H1 (cell line): ENCODE results near the gene ALG2. TPM values are rescaled to one million over a fixed set of nuclear protein-coding genes. Genes with fewer than 3 reads are reported as not detected.

Experiments
- CTCF ChIA-PET: fragments of 300-600 bp; sonication (Branson Sonifier 250); formaldehyde crosslinking; loops from one replicate; lab custom pipeline; 2021; ENCODE audit not compliant: partially characterized antibody; lab: Charles Lee
- POLR2A ChIA-PET: fragments of 300-600 bp; sonication (Branson Sonifier 250); formaldehyde crosslinking; loops from one replicate; lab custom pipeline; 2021; ENCODE audit warnings: inconsistent platforms; ENCODE audit not compliant: partially characterized antibody; lab: Charles Lee
- DNase-seq, 2 experiments: peaks; one replicate each; pipeline versions ENCODE4 v3.0.0 to v3.0.0-alpha.2; 2010 to 2022; ENCODE audit warnings: low spot score in 2 of 2, low read depth in 1 of 2, mixed read lengths in 1 of 2
- FAIRE-seq: peaks from 2 replicates; lab custom pipeline; 2011; peaks lifted over from hg19 to GRCh38; lab: Jason Lieb, UNC
- H2AFZ ChIP-seq: 2 replicates; pipeline ENCODE4 v1.8.1; 2012; ENCODE audit warnings: low read length, inconsistent platforms
- H2AK5ac ChIP-seq: 2 replicates; pipeline ENCODE4 v1.6.1; 2013; ENCODE audit warnings: low read depth, low read length
- H2BK120ac ChIP-seq: replicated peaks from 2 replicates; pipeline ENCODE3; 2013; ENCODE audit warnings: low read depth, low read length, inconsistent platforms
- H2BK12ac ChIP-seq: 2 replicates; pipeline ENCODE4 v1.6.1; 2013; ENCODE audit warnings: low read depth, low read length
- H2BK15ac ChIP-seq: 2 replicates; pipeline ENCODE4 v1.6.1; 2013; ENCODE audit warnings: low read length
- H2BK20ac ChIP-seq: 2 replicates; pipeline ENCODE4 v1.6.1; 2013; ENCODE audit warnings: low read length
- H2BK5ac ChIP-seq: 2 replicates; pipeline ENCODE4 v1.6.1; 2013; ENCODE audit warnings: low read depth, low read length
- H3K14ac ChIP-seq: 2 replicates; pipeline ENCODE4 v1.6.1; 2013; ENCODE audit warnings: inconsistent platforms; ENCODE audit not compliant: insufficient read length
- H3K18ac ChIP-seq: 2 replicates; pipeline ENCODE4 v1.6.1; 2013; ENCODE audit warnings: low read length; ENCODE audit errors: extremely low read depth
- H3K23ac ChIP-seq: 2 replicates; pipeline ENCODE4 v1.6.1; 2013; ENCODE audit warnings: inconsistent platforms; ENCODE audit not compliant: insufficient read length
- H3K23me2 ChIP-seq: 2 replicates; pipeline ENCODE4 v1.6.1; 2013; ENCODE audit warnings: low read depth, low read length
- H3K27ac ChIP-seq: 2 replicates; pipeline ENCODE4 v1.6.1; 2011; ENCODE audit warnings: low read depth, low read length, inconsistent platforms
- H3K27me3 ChIP-seq, 4 experiments: replicated peaks in 1 of 4; 1 replicate in 1 of 4; 2 replicates in 3 of 4; pipeline versions ENCODE4 v1.6.1 to v1.8.1; 2011 to 2013; ENCODE audit warnings: low read length in 3 of 4, mild to moderate bottlenecking in 3 of 4, inconsistent platforms in 2 of 4, mixed read lengths in 2 of 4, moderate library complexity in 1 of 4; ENCODE audit not compliant: control insufficient read depth in 3 of 4, insufficient read depth in 3 of 4; ENCODE audit errors: extremely low read depth in 1 of 4
- H3K36me3 ChIP-seq, 4 experiments: 2 replicates each; pipeline versions ENCODE4 v1.6.1 to v1.8.1; 2011 to 2013; ENCODE audit warnings: mild to moderate bottlenecking in 4 of 4, low read length in 3 of 4, moderate library complexity in 2 of 4, control low read depth in 1 of 4, inconsistent platforms in 1 of 4; ENCODE audit not compliant: insufficient read depth in 4 of 4, control insufficient read depth in 2 of 4
- H3K4ac ChIP-seq: replicated peaks from 2 replicates; pipeline ENCODE3; 2013; ENCODE audit warnings: low read length, low read depth, mixed read lengths, inconsistent platforms; ENCODE audit not compliant: insufficient read length
- H3K4me1 ChIP-seq, 4 experiments: replicated peaks in 1 of 4; 1 replicate in 1 of 4; 2 replicates in 3 of 4; pipeline versions ENCODE4 v1.6.1 to v1.8.1; 2011 to 2013; ENCODE audit warnings: low read length in 3 of 4, inconsistent platforms in 2 of 4, mixed read lengths in 1 of 4; ENCODE audit not compliant: insufficient read depth in 4 of 4, control insufficient read depth in 3 of 4
- H3K4me2 ChIP-seq, 2 experiments: 2 replicates each; pipeline versions ENCODE4 v1.6.1 to v1.8.1; 2011 to 2013; ENCODE audit warnings: low read depth in 2 of 2, low read length in 2 of 2, control low read depth in 1 of 2, inconsistent platforms in 1 of 2, mild to moderate bottlenecking in 1 of 2; ENCODE audit not compliant: insufficient read depth in 1 of 2
- H3K4me3 ChIP-seq, 4 experiments: fragments of 200-600, 300-600 bp in 1 of 4; sonication (generic), shearing (Covaris generic), sonication (Bioruptor Twin) in 1 of 4; 2 replicates each; pipeline versions ENCODE4 v1.5.1 to v1.8.1; 2011 to 2016; ENCODE audit warnings: low read length in 4 of 4, low read depth in 3 of 4, control low read depth in 2 of 4, inconsistent platforms in 2 of 4, mild to moderate bottlenecking in 2 of 4, mixed read lengths in 1 of 4, moderate library complexity in 1 of 4; ENCODE audit not compliant: insufficient read depth in 2 of 4; ENCODE audit errors: extremely low read depth in 1 of 4
- H3K56ac ChIP-seq: replicated peaks from 2 replicates; pipeline ENCODE3; 2013; ENCODE audit warnings: low read depth, mild to moderate bottlenecking, mixed read lengths, low read length, inconsistent platforms; ENCODE audit not compliant: insufficient read length
- H3K79me1 ChIP-seq: 2 replicates; pipeline ENCODE4 v1.6.1; 2013; ENCODE audit warnings: low read depth, low read length, control low read depth
- H3K79me2 ChIP-seq, 2 experiments: 2 replicates each; pipeline versions ENCODE4 v1.6.1 to v1.8.1; 2012 to 2013; ENCODE audit warnings: low read length in 2 of 2, mild to moderate bottlenecking in 2 of 2, inconsistent platforms in 1 of 2; ENCODE audit not compliant: insufficient read depth in 2 of 2, control insufficient read depth in 1 of 2
- H3K9ac ChIP-seq, 4 experiments: replicated peaks in 1 of 4; 1 replicate in 1 of 4; 2 replicates in 3 of 4; pipeline versions ENCODE4 v1.6.1 to v1.8.1; 2011 to 2013; ENCODE audit warnings: low read depth in 3 of 4, low read length in 3 of 4, control low read depth in 2 of 4, mild to moderate bottlenecking in 2 of 4, moderate library complexity in 2 of 4, inconsistent platforms in 1 of 4; ENCODE audit errors: extremely low read depth in 1 of 4
- H3K9me3 ChIP-seq, 2 experiments: 2 replicates each; pipeline versions ENCODE4 v1.6.1 to v1.8.1; 2012 to 2013; ENCODE audit warnings: mild to moderate bottlenecking in 2 of 2, moderate library complexity in 2 of 2, control low read depth in 1 of 2, inconsistent platforms in 1 of 2, low read depth in 1 of 2, low read length in 1 of 2, mixed read lengths in 1 of 2; ENCODE audit not compliant: insufficient read depth in 2 of 2
- H4K20me1 ChIP-seq, 2 experiments: replicated peaks in 1 of 2; 2 replicates each; pipeline versions ENCODE3 to v1.8.1; 2011 to 2013; ENCODE audit warnings: inconsistent platforms in 2 of 2, low read length in 2 of 2, mild to moderate bottlenecking in 1 of 2; ENCODE audit not compliant: insufficient read depth in 2 of 2, control insufficient read depth in 1 of 2
- H4K5ac ChIP-seq: 2 replicates; pipeline ENCODE4 v1.6.1; 2013; ENCODE audit warnings: low read length, low read depth, mixed read lengths, inconsistent platforms; ENCODE audit not compliant: insufficient read length
- H4K8ac ChIP-seq: 2 replicates; pipeline ENCODE4 v1.8.0; 2013; ENCODE audit warnings: mild to moderate bottlenecking, moderate library complexity, low read length, inconsistent platforms; ENCODE audit not compliant: insufficient read depth; ENCODE audit errors: extremely low read depth
- H4K91ac ChIP-seq: replicated peaks from 2 replicates; pipeline ENCODE3; 2013; ENCODE audit warnings: low read length, mixed read lengths, inconsistent platforms; ENCODE audit not compliant: insufficient read length
- CEBPB ChIP-seq: IDR thresholded peaks from 2 replicates; pipeline ENCODE4 v1.6.1; 2012; ENCODE audit warnings: low read depth, low read length
- CTCF ChIP-seq, 3 experiments: IDR thresholded peaks; 1 replicate in 2 of 3; 2 replicates in 1 of 3; pipeline versions ENCODE4 v1.5.1 to v1.6.1; 2011; ENCODE audit warnings: low read length in 3 of 3, mild to moderate bottlenecking in 3 of 3, inconsistent platforms in 2 of 3, low read depth in 1 of 3, moderate library complexity in 1 of 3; ENCODE audit not compliant: insufficient read depth in 1 of 3; ENCODE audit errors: control extremely low read depth in 1 of 3
- RAD21 ChIP-seq, 2 experiments: IDR thresholded peaks in 1 of 2; conservative IDR thresholded peaks in 1 of 2; 2 replicates each; pipeline ENCODE4 v1.6.1; 2011; ENCODE audit warnings: low read depth in 2 of 2, low read length in 2 of 2, improper control_type of control experiment in 1 of 2, inconsistent platforms in 1 of 2, mild to moderate bottlenecking in 1 of 2, moderate library complexity in 1 of 2
- TAF1 ChIP-seq: IDR thresholded peaks from 2 replicates; pipeline ENCODE4 v1.6.1; 2011; ENCODE audit warnings: mild to moderate bottlenecking, low read depth, low read length
- WGBS, 2 experiments: shearing (Covaris generic) in 1 of 2; methylation state at CpG; one replicate each; pipeline versions ENCODE4 v1.1.6 to v1.1.7; 2013 to 2015; ENCODE audit warnings: low lambda C conversion rate in 2 of 2, mixed read lengths in 2 of 2, inconsistent platforms in 1 of 2, low coverage in 1 of 2, missing lambda C conversion rate in 1 of 2; ENCODE audit not compliant: insufficient replicate concordance in 2 of 2, insufficient coverage in 1 of 2, insufficient read length in 1 of 2; ENCODE audit errors: extremely low coverage in 1 of 2, missing lambda C conversion rate in 1 of 2; 5-methylcytosine and 5-hydroxymethylcytosine counted together
- polyA plus RNA-seq, 7 experiments: library from polyadenylated mRNA; depleted of rRNA in 3 of 7; stranded (reverse) in 5 of 7; unstranded in 2 of 7; fragments of >200 nt in 5 of 7; fragments of 200-250 nt in 2 of 7; gene quantifications; 1 replicate in 5 of 7; 2 replicates in 1 of 7; 4 replicates in 1 of 7; pipeline versions ENCODE4 v1.2.1 to v1.2.3, GENCODE V29; 2011 to 2013; ENCODE audit warnings: missing spikeins in 2 of 7, mixed read lengths in 2 of 7
- total RNA-seq: library from RNA; stranded (reverse); fragmentation: NEBNext Ultra II Directional; extraction: Animal tissue kit (Norgen Biotek cat#: 25700); gene quantifications from 2 replicates; pipeline ENCODE4 v1.2.1, GENCODE V29; 2021

The ALG2 gene
- total and polyA plus RNA-seq, 2 of the 8 experiments (the other 6 are each of a cell fraction or from before 2014, with no cell fraction given) = 27.1 to 30.7 TPM

- H3K4me3 ChIP-seq = no peak overlapping the region
- H2AFZ ChIP-seq = peak overlapping the region; percentile 98
- DNase-seq (peak; percentile 81 to 90), FAIRE-seq (peak; percentile 42)
- peak overlapping the region; percentile 24 for H2BK20ac ChIP-seq
- peak overlapping the region; percentile 26 for H4K91ac ChIP-seq
- no peak overlapping the region for H3K56ac ChIP-seq
- 0 out of 7 replicates have a peak overlapping the region, but pooled peaks of 1 of the 4 experiments have one; percentile 16 for H3K9ac ChIP-seq
- H2BK120ac ChIP-seq = no peak overlapping the region
- no peaks in the 10 kb centered on the region for H3K36me3 ChIP-seq
- no peak overlapping the region for H3K27ac ChIP-seq
- H3K18ac ChIP-seq = peak overlapping the region; percentile 80
- H4K8ac ChIP-seq = peak overlapping the region; percentile 30; the same call in 1 of the 2 replicates
- peak overlapping the region; percentile 83; the same call in 1 of the 2 replicates for H2BK5ac ChIP-seq
- no peaks in the 10 kb centered on the region for H3K9me3 ChIP-seq
- WGBS, 2 experiments = 56% methylated on average over 27 of the region's 29 CpGs; no CpG with 5 or more reads in 1 of the 2 experiments
- H3K79me1 ChIP-seq = no peaks in the 10 kb centered on the region
- TF ChIP-seq TAF1 (0 out of 2 replicates have a peak, but pooled peaks have one; percentile 40), CTCF (IDR thresholded peaks at IDR 0.05; ENCODE audit: control extremely low read depth in 1 of 3, insufficient read depth in 1 of 3, low read depth in 1 of 3, low read length in 3 of 3) (peak; percentile 81 to 97 (median 81)), CEBPB (no peak), RAD21 (IDR thresholded peaks at IDR 0.05 in 1 of 2, conservative IDR thresholded peaks at IDR 0.05 in 1 of 2; ENCODE audit: low read depth in 2 of 2, low read length in 2 of 2) (peak; percentile 93 to 95)
- peak overlapping the region; percentile 89 for H2BK12ac ChIP-seq
- no peaks in the 10 kb centered on the region for H4K20me1 ChIP-seq
- H4K5ac ChIP-seq = no peak overlapping the region
- H3K4me2 ChIP-seq = no peak overlapping the region
- no peak overlapping the region for H3K4ac ChIP-seq
- POLR2A ChIA-PET = interaction anchor here (1.3 to 1.8 kb wide), 2 partner anchors 17 to 37 kb away, joined by 5 to 7 read pairs; partner anchors contain the start of genes ALG2 and SEC61B
- H3K23me2 ChIP-seq = no peaks in the 10 kb centered on the region
- H3K4me1 ChIP-seq = peaks cover 0 to 3% (median 1%) of the 10 kb centered on the region in 4 experiments; a peak in 2 of 7 replicates
- H2AK5ac ChIP-seq = no peak overlapping the region
- H3K14ac ChIP-seq = no peak overlapping the region
- H2BK15ac ChIP-seq = peak overlapping the region; percentile 92; the same call in 1 of the 2 replicates
- H3K23ac ChIP-seq = no peak overlapping the region
- CTCF ChIA-PET = interaction anchor here (0.6 to 9.4 kb wide), 47 partner anchors 10 to 1140 kb away, joined by 3 to 105 read pairs (median 4); partner anchors contain the start of gene ALG2
- H3K27me3 ChIP-seq = no peaks in the 10 kb centered on the region
- H3K79me2 ChIP-seq = no peaks in the 10 kb centered on the region
Observed at GRCh38 chr9:99184475-99185347, 37.0 kb downstream of the ALG2 start.
